H1 (cell line): ENCODE results near the gene MACROD2. TPM values are rescaled to one million over a fixed set of nuclear protein-coding genes. Genes with fewer than 3 reads are reported as not detected.

Experiments
- CTCF ChIA-PET: fragments of 300-600 bp; sonication (Branson Sonifier 250); formaldehyde crosslinking; loops from one replicate; lab custom pipeline; 2021; ENCODE audit not compliant: partially characterized antibody; lab: Charles Lee
- POLR2A ChIA-PET: fragments of 300-600 bp; sonication (Branson Sonifier 250); formaldehyde crosslinking; loops from one replicate; lab custom pipeline; 2021; ENCODE audit warnings: inconsistent platforms; ENCODE audit not compliant: partially characterized antibody; lab: Charles Lee
- DNase-seq, 2 experiments: peaks; one replicate each; pipeline versions ENCODE4 v3.0.0 to v3.0.0-alpha.2; 2010 to 2022; ENCODE audit warnings: low spot score in 2 of 2, low read depth in 1 of 2, mixed read lengths in 1 of 2
- FAIRE-seq: peaks from 2 replicates; lab custom pipeline; 2011; peaks lifted over from hg19 to GRCh38; lab: Jason Lieb, UNC
- H2AFZ ChIP-seq: 2 replicates; pipeline ENCODE4 v1.8.1; 2012; ENCODE audit warnings: low read length, inconsistent platforms
- H2AK5ac ChIP-seq: 2 replicates; pipeline ENCODE4 v1.6.1; 2013; ENCODE audit warnings: low read depth, low read length
- H2BK120ac ChIP-seq: replicated peaks from 2 replicates; pipeline ENCODE3; 2013; ENCODE audit warnings: low read depth, low read length, inconsistent platforms
- H2BK12ac ChIP-seq: 2 replicates; pipeline ENCODE4 v1.6.1; 2013; ENCODE audit warnings: low read depth, low read length
- H2BK15ac ChIP-seq: 2 replicates; pipeline ENCODE4 v1.6.1; 2013; ENCODE audit warnings: low read length
- H2BK20ac ChIP-seq: 2 replicates; pipeline ENCODE4 v1.6.1; 2013; ENCODE audit warnings: low read length
- H2BK5ac ChIP-seq: 2 replicates; pipeline ENCODE4 v1.6.1; 2013; ENCODE audit warnings: low read depth, low read length
- H3K14ac ChIP-seq: 2 replicates; pipeline ENCODE4 v1.6.1; 2013; ENCODE audit warnings: inconsistent platforms; ENCODE audit not compliant: insufficient read length
- H3K18ac ChIP-seq: 2 replicates; pipeline ENCODE4 v1.6.1; 2013; ENCODE audit warnings: low read length; ENCODE audit errors: extremely low read depth
- H3K23ac ChIP-seq: 2 replicates; pipeline ENCODE4 v1.6.1; 2013; ENCODE audit warnings: inconsistent platforms; ENCODE audit not compliant: insufficient read length
- H3K23me2 ChIP-seq: 2 replicates; pipeline ENCODE4 v1.6.1; 2013; ENCODE audit warnings: low read depth, low read length
- H3K27ac ChIP-seq: 2 replicates; pipeline ENCODE4 v1.6.1; 2011; ENCODE audit warnings: low read depth, low read length, inconsistent platforms
- H3K27me3 ChIP-seq, 4 experiments: replicated peaks in 1 of 4; 1 replicate in 1 of 4; 2 replicates in 3 of 4; pipeline versions ENCODE4 v1.6.1 to v1.8.1; 2011 to 2013; ENCODE audit warnings: low read length in 3 of 4, mild to moderate bottlenecking in 3 of 4, inconsistent platforms in 2 of 4, mixed read lengths in 2 of 4, moderate library complexity in 1 of 4; ENCODE audit not compliant: control insufficient read depth in 3 of 4, insufficient read depth in 3 of 4; ENCODE audit errors: extremely low read depth in 1 of 4
- H3K36me3 ChIP-seq, 4 experiments: 2 replicates each; pipeline versions ENCODE4 v1.6.1 to v1.8.1; 2011 to 2013; ENCODE audit warnings: mild to moderate bottlenecking in 4 of 4, low read length in 3 of 4, moderate library complexity in 2 of 4, control low read depth in 1 of 4, inconsistent platforms in 1 of 4; ENCODE audit not compliant: insufficient read depth in 4 of 4, control insufficient read depth in 2 of 4
- H3K4ac ChIP-seq: replicated peaks from 2 replicates; pipeline ENCODE3; 2013; ENCODE audit warnings: low read length, low read depth, mixed read lengths, inconsistent platforms; ENCODE audit not compliant: insufficient read length
- H3K4me1 ChIP-seq, 4 experiments: replicated peaks in 1 of 4; 1 replicate in 1 of 4; 2 replicates in 3 of 4; pipeline versions ENCODE4 v1.6.1 to v1.8.1; 2011 to 2013; ENCODE audit warnings: low read length in 3 of 4, inconsistent platforms in 2 of 4, mixed read lengths in 1 of 4; ENCODE audit not compliant: insufficient read depth in 4 of 4, control insufficient read depth in 3 of 4
- H3K4me2 ChIP-seq, 2 experiments: 2 replicates each; pipeline versions ENCODE4 v1.6.1 to v1.8.1; 2011 to 2013; ENCODE audit warnings: low read depth in 2 of 2, low read length in 2 of 2, control low read depth in 1 of 2, inconsistent platforms in 1 of 2, mild to moderate bottlenecking in 1 of 2; ENCODE audit not compliant: insufficient read depth in 1 of 2
- H3K4me3 ChIP-seq, 4 experiments: fragments of 200-600, 300-600 bp in 1 of 4; sonication (generic), shearing (Covaris generic), sonication (Bioruptor Twin) in 1 of 4; 2 replicates each; pipeline versions ENCODE4 v1.5.1 to v1.8.1; 2011 to 2016; ENCODE audit warnings: low read length in 4 of 4, low read depth in 3 of 4, control low read depth in 2 of 4, inconsistent platforms in 2 of 4, mild to moderate bottlenecking in 2 of 4, mixed read lengths in 1 of 4, moderate library complexity in 1 of 4; ENCODE audit not compliant: insufficient read depth in 2 of 4; ENCODE audit errors: extremely low read depth in 1 of 4
- H3K56ac ChIP-seq: replicated peaks from 2 replicates; pipeline ENCODE3; 2013; ENCODE audit warnings: low read depth, mild to moderate bottlenecking, mixed read lengths, low read length, inconsistent platforms; ENCODE audit not compliant: insufficient read length
- H3K79me1 ChIP-seq: 2 replicates; pipeline ENCODE4 v1.6.1; 2013; ENCODE audit warnings: low read depth, low read length, control low read depth
- H3K79me2 ChIP-seq, 2 experiments: 2 replicates each; pipeline versions ENCODE4 v1.6.1 to v1.8.1; 2012 to 2013; ENCODE audit warnings: low read length in 2 of 2, mild to moderate bottlenecking in 2 of 2, inconsistent platforms in 1 of 2; ENCODE audit not compliant: insufficient read depth in 2 of 2, control insufficient read depth in 1 of 2
- H3K9ac ChIP-seq, 4 experiments: replicated peaks in 1 of 4; 1 replicate in 1 of 4; 2 replicates in 3 of 4; pipeline versions ENCODE4 v1.6.1 to v1.8.1; 2011 to 2013; ENCODE audit warnings: low read depth in 3 of 4, low read length in 3 of 4, control low read depth in 2 of 4, mild to moderate bottlenecking in 2 of 4, moderate library complexity in 2 of 4, inconsistent platforms in 1 of 4; ENCODE audit errors: extremely low read depth in 1 of 4
- H3K9me3 ChIP-seq, 2 experiments: 2 replicates each; pipeline versions ENCODE4 v1.6.1 to v1.8.1; 2012 to 2013; ENCODE audit warnings: mild to moderate bottlenecking in 2 of 2, moderate library complexity in 2 of 2, control low read depth in 1 of 2, inconsistent platforms in 1 of 2, low read depth in 1 of 2, low read length in 1 of 2, mixed read lengths in 1 of 2; ENCODE audit not compliant: insufficient read depth in 2 of 2
- H4K20me1 ChIP-seq, 2 experiments: replicated peaks in 1 of 2; 2 replicates each; pipeline versions ENCODE3 to v1.8.1; 2011 to 2013; ENCODE audit warnings: inconsistent platforms in 2 of 2, low read length in 2 of 2, mild to moderate bottlenecking in 1 of 2; ENCODE audit not compliant: insufficient read depth in 2 of 2, control insufficient read depth in 1 of 2
- H4K5ac ChIP-seq: 2 replicates; pipeline ENCODE4 v1.6.1; 2013; ENCODE audit warnings: low read length, low read depth, mixed read lengths, inconsistent platforms; ENCODE audit not compliant: insufficient read length
- H4K8ac ChIP-seq: 2 replicates; pipeline ENCODE4 v1.8.0; 2013; ENCODE audit warnings: mild to moderate bottlenecking, moderate library complexity, low read length, inconsistent platforms; ENCODE audit not compliant: insufficient read depth; ENCODE audit errors: extremely low read depth
- H4K91ac ChIP-seq: replicated peaks from 2 replicates; pipeline ENCODE3; 2013; ENCODE audit warnings: low read length, mixed read lengths, inconsistent platforms; ENCODE audit not compliant: insufficient read length
- BACH1 ChIP-seq: IDR thresholded peaks from 2 replicates; pipeline ENCODE4 v1.6.1; 2012; ENCODE audit warnings: low read length, improper control_type of control experiment
- BRCA1 ChIP-seq: IDR thresholded peaks from 2 replicates; pipeline ENCODE4 v1.6.1; 2012; ENCODE audit warnings: low read depth, low read length, improper control_type of control experiment
- CHD2 ChIP-seq: IDR thresholded peaks from 2 replicates; pipeline ENCODE4 v1.6.1; 2012; ENCODE audit warnings: low read length, improper control_type of control experiment
- HDAC6 ChIP-seq: IDR thresholded peaks from one replicate; pipeline ENCODE4 v1.7.1; 2012; ENCODE audit warnings: low read depth, mild to moderate bottlenecking, inconsistent platforms, low read length, moderate library complexity
- MAX ChIP-seq: IDR thresholded peaks from 2 replicates; pipeline ENCODE4 v1.6.1; 2012; ENCODE audit warnings: inconsistent platforms
- RNF2 ChIP-seq: fragments of 200-900, 300-1000 bp; sonication (generic); IDR thresholded peaks from 2 replicates; pipeline ENCODE4 v1.7.1; 2016; ENCODE audit warnings: borderline replicate concordance, low read depth, mild to moderate bottlenecking, antibody characterized with exemption, low read length; ENCODE audit not compliant: poor library complexity, severe bottlenecking; ENCODE audit errors: missing control alignments
- TBP ChIP-seq: IDR thresholded peaks from 2 replicates; pipeline ENCODE4 v1.6.1; 2011; ENCODE audit warnings: low read depth, low read length, improper control_type of control experiment
- WGBS, 2 experiments: shearing (Covaris generic) in 1 of 2; methylation state at CpG; one replicate each; pipeline versions ENCODE4 v1.1.6 to v1.1.7; 2013 to 2015; ENCODE audit warnings: low lambda C conversion rate in 2 of 2, mixed read lengths in 2 of 2, inconsistent platforms in 1 of 2, low coverage in 1 of 2, missing lambda C conversion rate in 1 of 2; ENCODE audit not compliant: insufficient replicate concordance in 2 of 2, insufficient coverage in 1 of 2, insufficient read length in 1 of 2; ENCODE audit errors: extremely low coverage in 1 of 2, missing lambda C conversion rate in 1 of 2; 5-methylcytosine and 5-hydroxymethylcytosine counted together
- polyA plus RNA-seq, 7 experiments: library from polyadenylated mRNA; depleted of rRNA in 3 of 7; stranded (reverse) in 5 of 7; unstranded in 2 of 7; fragments of >200 nt in 5 of 7; fragments of 200-250 nt in 2 of 7; gene quantifications; 1 replicate in 5 of 7; 2 replicates in 1 of 7; 4 replicates in 1 of 7; pipeline versions ENCODE4 v1.2.1 to v1.2.3, GENCODE V29; 2011 to 2013; ENCODE audit warnings: missing spikeins in 2 of 7, mixed read lengths in 2 of 7
- total RNA-seq: library from RNA; stranded (reverse); fragmentation: NEBNext Ultra II Directional; extraction: Animal tissue kit (Norgen Biotek cat#: 25700); gene quantifications from 2 replicates; pipeline ENCODE4 v1.2.1, GENCODE V29; 2021

The MACROD2 gene
- total and polyA plus RNA-seq, 2 of the 8 experiments (the other 6 are each of a cell fraction or from before 2014, with no cell fraction given) = 0.70 to 3.9 TPM

GRCh38 chr20:14488756-14489479 lies 493.6 kb downstream of the MACROD2 start:
- no peaks in the 10 kb centered on the region for H4K20me1 ChIP-seq
- no peak overlapping the region for H3K56ac ChIP-seq
- POLR2A ChIA-PET = interaction anchor here (0.6 kb wide), 1 partner anchor 128 kb away, joined by 3 read pairs; no protein-coding TSS in a partner anchor
- H3K4ac ChIP-seq = no peak overlapping the region
- H3K27ac ChIP-seq = no peak overlapping the region
- H4K5ac ChIP-seq = no peak overlapping the region
- no peak overlapping the region for H3K4me3 ChIP-seq
- no peak overlapping the region for H3K14ac ChIP-seq
- WGBS, 2 experiments = 74% methylated on average over 5 of the region's 5 CpGs; no CpG with 5 or more reads in 1 of the 2 experiments
- no peak overlapping the region for H3K9ac ChIP-seq
- no peak overlapping the region for H3K4me2 ChIP-seq
- no peaks in the 10 kb centered on the region for H3K23me2 ChIP-seq
- H3K36me3 ChIP-seq = no peaks in the 10 kb centered on the region
- H2AK5ac ChIP-seq = no peak overlapping the region
- H2AFZ ChIP-seq = no peak overlapping the region
- no peak overlapping the region for H3K18ac ChIP-seq
- H2BK120ac ChIP-seq = no peak overlapping the region
- H3K27me3 ChIP-seq = no peaks in the 10 kb centered on the region
- CTCF ChIA-PET = no interaction called here
- no peak overlapping the region for H2BK5ac ChIP-seq
- FAIRE-seq = no peak
- H3K4me1 ChIP-seq = no peaks in the 10 kb centered on the region
- no peak overlapping the region for H2BK20ac ChIP-seq
- H3K9me3 ChIP-seq = no peaks in the 10 kb centered on the region
- no peak overlapping the region for H2BK15ac ChIP-seq
- TF ChIP-seq RNF2 (no peak), TBP (no peak), MAX (no peak), BACH1 (no peak), BRCA1 (no peak), CHD2 (no peak), HDAC6 (no peak)
- TF ChIP-seq, all 59 proteins: peak for 0
- H4K8ac ChIP-seq = no peak overlapping the region
- H4K91ac ChIP-seq = no peak overlapping the region
- H3K79me1 ChIP-seq = no peaks in the 10 kb centered on the region
- no peak overlapping the region for H3K23ac ChIP-seq
- no peak for DNase-seq
- H3K79me2 ChIP-seq = no peaks in the 10 kb centered on the region
- H2BK12ac ChIP-seq = no peak overlapping the region
